Ramos (cell line): ENCODE measurements around the gene VSIR.

Experiments used
- in situ Hi-C: fragments of 300-500 bp; cut with MboI; formaldehyde crosslinking; loops from one replicate; pipeline ENCODE4 v1.14.3; 2022; ENCODE audit warnings: low sequenced_read_pairs; ENCODE audit not compliant: unreplicated experiment

The VSIR gene

GRCh38 chr10:71773221-71773971 lies at the start of gene VSIR:
TSS of gene VSIR (minus strand) at chr10:71773520. CDS start at chr10:71773439, 81 bp downstream.
- in situ Hi-C loops: no loop called here

DNA sequence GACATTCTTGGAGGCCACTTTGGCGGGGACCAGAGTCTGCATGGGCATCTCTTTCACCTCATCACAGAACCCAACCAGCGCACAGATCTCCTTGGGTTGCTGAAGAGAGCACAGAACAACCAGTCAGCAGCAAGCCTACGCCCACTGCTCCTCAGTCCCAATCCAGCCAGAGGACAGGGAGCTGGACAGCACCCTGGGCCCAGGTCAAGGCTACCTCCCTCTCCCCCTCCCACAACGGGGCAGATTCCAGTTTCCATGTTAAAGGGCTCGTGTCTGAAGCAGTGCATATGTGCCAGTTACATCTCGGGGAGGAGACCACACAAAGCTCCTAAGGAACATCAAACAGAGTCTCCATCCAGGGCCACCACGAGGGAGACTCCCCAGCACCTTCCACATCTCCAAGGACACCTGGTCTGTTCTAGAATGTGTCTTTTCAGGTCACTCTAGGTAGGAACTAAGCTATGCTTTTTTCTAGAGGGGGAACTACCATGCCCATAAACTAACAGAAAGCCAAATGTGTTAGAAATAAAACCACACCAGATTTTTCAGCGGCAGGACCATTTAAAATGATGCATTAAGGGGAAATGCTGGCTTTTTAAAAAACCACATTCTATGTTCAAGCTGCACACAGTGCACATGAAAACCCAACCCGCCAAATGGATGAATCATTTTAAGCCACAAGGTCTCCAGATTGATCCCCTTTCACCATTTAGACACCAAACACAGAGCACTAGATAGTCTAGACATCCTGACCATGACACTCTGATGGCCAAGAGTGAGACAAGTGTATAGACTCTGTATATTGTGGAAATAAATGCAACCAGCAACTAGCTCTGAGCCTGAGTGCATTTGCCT lies 48.8 kb upstream of the VSIR start:
- in situ Hi-C loops: no loop called here

DNA sequence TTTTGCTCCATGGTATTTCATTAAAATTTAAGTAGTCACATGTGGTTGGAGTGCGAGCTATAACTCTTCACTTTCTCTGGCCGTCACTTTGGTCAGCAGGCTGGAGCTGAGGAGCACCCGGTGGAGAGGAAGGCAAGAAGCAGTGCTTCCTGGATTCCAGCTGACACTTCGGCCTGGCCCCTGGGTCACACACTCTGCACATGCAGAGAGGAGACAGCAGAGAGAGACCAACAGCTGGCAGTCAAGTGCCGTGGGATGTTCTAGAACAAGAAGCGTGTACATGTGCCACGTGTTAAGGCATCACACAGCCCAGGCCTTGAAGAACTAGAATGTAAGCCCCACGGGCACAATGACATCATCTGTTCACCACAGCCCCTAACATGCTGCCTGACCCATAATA lies 47.6 kb upstream of the VSIR start:
- in situ Hi-C loops: no loop called here

- in situ Hi-C loops: loop anchor here (10.0 kb wide), 2 partner anchors 435 to 505 kb away; partner anchors contain the start of gene SLC29A3
Measured at GRCh38 chr10:71819985-71820384, 46.7 kb upstream of the VSIR start.

DNA sequence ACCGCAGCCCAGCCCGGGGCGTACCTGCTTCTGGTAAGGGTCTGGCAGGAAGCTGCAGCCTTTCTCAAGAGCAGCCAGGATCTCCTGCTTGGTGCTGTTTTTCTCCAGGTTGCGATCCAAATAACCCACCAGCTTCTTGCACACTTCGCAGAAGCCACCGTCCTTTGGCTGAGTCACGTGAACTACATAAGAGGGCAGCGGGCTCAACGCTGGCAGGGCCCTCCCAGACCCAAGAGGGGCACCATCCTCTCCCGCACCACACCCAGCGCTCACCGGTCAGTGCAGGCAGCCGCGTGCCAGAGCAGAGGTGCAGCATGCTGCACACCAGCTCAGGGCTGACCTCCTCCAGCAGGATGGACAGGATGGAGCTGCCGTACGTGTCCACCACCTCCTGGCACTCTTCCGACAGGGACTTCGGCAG lies 46.1 kb upstream of the VSIR start:
- in situ Hi-C loops: loop anchor here (10.0 kb wide), 2 partner anchors 435 to 505 kb away; partner anchors contain the start of gene SLC29A3

DNA sequence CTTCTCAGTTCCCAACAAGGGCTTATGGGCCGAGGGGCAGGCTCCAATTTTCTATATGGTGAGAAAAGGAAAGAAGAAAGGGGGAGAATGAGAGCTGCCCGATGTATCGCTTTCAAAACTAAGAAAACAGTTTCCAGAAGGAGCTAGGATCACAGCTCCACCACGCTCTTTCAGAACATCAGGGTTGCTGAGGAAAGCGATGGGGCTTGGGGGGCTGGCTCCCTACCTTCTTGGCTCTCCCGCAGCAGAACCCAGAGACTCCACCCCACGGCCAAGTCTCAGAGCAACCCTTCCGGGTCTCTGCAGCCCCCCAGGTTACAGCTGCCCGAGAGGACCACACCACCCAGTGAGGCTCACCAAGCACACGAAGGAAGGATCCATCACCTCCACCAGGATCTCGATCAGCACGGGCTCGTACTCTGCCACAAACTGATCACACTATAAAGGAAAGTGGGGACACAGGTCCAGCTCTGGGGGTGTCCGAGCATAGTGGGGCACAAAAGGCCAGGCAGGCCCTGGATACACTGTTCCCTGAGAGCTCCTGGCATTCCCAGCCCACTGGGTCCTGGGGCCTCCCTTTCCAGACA lies 45.4 kb upstream of the VSIR start:
- in situ Hi-C loops: loop anchor here (10.0 kb wide), 2 partner anchors 434 to 504 kb away; partner anchors contain the start of gene SLC29A3

DNA sequence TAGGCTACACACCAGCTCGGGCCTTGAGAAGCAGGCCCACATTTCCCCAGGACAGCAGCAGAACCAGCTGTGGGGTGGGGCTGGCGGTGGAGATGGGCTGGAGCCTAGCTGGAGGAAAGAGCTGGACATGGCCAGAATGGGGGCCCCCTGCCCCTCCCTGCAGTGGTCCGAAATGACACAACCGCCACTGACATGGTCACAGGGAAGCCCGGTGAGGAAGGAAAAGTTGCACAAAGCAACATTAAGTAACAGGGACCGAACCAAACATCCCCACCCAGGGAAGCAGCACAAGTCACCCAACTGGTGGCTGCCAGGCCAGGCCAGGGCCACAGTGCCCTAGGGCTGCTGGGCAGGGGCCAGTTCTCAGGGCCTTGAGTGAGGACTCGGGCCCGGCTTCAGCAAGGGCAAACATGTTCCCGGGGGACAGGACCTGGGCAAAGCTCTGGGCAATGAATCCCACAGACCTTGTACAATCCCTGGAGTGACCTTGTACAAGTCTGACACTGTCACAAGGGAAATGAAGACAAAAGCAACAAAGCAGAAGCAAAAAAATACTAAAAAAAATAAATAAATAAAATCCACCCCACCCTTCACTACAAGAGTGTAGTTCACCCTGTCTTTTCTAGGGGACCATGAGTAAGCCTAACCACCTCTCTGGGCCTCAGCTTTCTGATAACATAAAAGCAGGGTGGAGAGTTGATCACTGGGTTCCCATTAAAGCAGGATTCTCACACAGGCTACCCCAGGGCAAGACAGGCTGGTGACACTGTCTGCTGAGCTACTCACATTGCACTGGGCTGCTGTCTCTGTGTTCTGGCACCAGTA lies 44.7 kb upstream of the VSIR start:
- in situ Hi-C loops: loop anchor here (10.0 kb wide), 2 partner anchors 433 to 503 kb away; partner anchors contain the start of gene SLC29A3

DNA sequence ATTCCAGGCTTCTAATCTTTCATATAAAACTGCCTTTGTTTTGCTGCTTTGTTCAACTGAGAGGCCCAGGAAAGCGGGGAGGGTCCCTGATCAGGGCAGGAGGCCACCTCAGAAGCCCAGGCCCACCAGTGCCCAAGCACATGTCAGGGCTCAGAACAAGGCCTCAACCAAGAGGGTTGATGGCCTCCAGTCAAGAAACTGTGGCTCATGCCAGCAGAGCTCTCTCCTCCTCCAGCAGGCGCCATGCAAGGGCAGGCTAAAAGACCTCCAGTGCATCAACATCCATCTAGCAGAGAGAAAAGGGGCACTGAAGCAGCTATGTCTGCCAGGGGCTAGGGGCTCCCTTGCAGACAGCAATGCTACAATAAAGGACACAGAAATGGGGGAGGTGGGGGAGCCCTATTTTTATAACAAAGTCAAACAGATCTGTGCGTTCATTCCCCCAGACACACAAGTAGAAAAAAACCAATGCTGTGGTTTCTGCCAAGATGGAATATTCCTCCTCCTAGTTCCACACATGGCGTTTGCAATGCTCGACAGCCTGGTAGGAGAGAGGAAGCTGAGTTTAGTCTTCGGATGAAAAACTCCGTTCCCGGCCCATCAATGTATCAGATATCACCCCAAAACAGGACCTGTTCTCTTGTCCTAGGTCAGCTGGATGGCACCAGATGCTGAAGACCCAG lies 43.8 kb upstream of the VSIR start:
- in situ Hi-C loops: loop anchor here (10.0 kb wide), 2 partner anchors 432 to 502 kb away; partner anchors contain the start of gene SLC29A3

DNA sequence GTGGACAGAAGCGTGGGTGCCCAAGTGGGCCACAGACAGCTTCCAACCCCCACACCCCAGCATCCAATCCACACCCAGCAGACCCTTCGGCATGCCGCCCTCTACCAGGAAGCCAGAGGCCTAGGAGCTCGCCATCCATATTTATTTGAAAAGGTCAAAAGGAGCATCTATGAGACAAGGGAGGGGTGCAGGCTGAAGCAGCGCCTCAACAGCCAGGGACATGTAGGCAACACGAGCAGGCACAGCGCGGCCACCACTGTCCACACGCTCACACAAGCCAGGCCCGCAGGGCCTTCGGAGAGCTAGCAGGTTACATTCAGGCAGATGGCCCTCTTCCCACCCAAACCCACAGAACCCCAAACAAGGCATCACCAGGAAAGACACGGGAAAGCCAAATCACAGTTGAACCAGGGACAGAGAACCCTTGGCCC lies 43.1 kb upstream of the VSIR start:
- in situ Hi-C loops: loop anchor here (10.0 kb wide), 2 partner anchors 432 to 502 kb away; partner anchors contain the start of gene SLC29A3

GRCh38 chr10:71815515-71816130 lies 42.3 kb upstream of the VSIR start:
- in situ Hi-C loops: loop anchor here (10.0 kb wide), 2 partner anchors 431 to 501 kb away; partner anchors contain the start of gene SLC29A3

- in situ Hi-C loops: loop anchor here (5.0 to 10.0 kb wide), 3 partner anchors 103 to 500 kb away; partner anchors contain the start of gene SLC29A3
Measured at GRCh38 chr10:71814922-71815411, 41.6 kb upstream of the VSIR start.

DNA sequence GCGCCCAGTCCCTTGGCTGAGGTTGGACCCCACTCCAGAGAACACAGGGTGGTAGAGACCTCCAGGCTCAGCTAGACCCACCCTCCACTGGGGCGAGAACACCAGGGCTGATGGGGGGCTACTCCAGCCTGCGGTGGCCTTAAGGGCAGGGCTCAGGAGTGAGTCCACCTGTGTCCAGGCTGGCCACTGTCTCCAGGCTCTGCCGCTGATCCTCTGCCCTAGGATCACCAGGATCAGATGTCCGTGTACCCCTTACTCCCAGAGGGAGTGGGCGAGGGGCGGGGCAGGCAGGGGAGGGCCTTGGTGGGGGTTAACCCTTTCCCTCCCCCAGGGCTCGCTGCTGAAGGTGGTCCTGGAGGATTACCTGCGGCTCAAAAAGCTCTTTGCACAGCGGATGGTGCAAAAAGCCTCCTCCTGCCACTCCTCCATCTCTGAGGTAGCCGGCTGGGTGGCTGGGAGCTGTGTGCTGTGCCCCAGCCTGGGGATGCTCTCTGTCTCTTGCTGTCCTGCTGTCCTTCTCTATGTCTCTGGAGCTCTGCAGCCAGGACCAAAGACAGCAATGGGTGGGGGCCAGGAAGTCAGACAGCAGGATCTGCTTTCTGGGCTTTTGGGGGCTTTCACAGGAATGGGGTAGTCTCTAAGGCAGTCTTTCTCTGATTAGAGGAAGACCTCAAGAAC lies 39.7 kb upstream of the VSIR start:
- in situ Hi-C loops: loop anchor here (5.0 to 10.0 kb wide), 3 partner anchors 101 to 498 kb away; partner anchors contain the start of gene SLC29A3

DNA sequence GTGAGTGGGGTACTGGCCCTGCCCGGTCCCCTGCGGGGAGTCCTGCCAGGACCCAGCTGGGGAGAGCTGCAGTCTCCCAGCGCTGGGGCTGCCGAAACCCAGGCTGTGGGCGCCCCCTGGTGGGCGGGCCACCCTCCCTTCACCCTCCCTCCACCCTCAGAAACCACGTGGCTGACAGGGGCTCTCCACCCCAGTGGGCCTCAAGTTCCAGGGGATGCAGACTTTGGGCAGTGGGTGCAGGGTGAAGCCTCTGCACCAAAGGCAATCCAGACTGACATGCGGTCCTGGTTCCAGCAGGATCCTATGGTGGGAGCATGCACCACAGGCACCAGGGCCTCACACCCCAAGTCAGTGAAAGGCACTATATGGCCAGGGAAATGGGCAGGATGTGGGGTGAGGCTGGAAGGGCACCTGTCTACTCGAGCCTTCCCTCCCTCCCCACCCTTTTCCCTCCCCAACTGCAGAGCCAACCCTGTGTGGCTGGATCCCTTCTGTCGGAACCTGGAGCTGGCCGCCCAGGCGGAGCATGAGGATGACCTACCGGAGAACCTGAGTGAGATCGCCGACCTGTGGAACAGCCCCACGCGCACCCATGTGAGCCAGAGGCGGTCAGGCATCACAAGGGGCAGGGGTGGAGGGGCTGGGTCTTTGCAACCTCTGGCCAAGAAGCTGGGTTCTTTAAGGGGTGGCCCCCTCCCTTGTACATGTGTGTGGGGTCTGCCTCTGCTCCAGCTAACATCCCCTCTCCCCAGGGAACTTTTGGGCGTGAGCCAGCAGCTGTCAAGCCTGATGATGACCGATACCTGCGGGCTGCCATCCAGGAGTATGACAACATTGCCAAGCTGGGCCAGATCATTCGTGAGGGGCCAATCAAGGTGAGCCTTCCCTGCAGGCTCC lies 38.9 kb upstream of the VSIR start:
- in situ Hi-C loops: loop anchor here (5.0 to 10.0 kb wide), 3 partner anchors 100 to 497 kb away; partner anchors contain the start of gene SLC29A3

DNA sequence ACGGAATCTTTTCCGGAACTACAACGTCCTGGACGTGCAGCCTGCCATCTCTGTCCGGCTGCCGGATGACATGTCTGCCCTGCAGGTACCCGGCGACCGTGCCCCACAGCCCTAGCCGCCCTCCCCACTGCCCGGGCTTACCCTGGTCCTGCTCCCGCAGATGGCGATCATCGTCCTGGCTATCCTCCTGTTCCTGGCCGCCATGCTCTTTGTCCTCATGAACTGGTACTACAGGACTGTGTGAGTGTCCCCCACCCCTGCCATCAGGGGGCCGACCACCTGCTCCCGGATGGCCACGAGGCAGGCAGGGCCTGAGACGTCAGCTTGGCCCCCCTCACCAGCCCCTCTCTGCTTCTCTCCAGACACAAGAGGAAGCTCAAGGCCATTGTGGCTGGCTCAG lies 38.0 kb upstream of the VSIR start:
- in situ Hi-C loops: loop anchor here (5.0 to 10.0 kb wide), 3 partner anchors 99 to 497 kb away; partner anchors contain the start of gene SLC29A3

DNA sequence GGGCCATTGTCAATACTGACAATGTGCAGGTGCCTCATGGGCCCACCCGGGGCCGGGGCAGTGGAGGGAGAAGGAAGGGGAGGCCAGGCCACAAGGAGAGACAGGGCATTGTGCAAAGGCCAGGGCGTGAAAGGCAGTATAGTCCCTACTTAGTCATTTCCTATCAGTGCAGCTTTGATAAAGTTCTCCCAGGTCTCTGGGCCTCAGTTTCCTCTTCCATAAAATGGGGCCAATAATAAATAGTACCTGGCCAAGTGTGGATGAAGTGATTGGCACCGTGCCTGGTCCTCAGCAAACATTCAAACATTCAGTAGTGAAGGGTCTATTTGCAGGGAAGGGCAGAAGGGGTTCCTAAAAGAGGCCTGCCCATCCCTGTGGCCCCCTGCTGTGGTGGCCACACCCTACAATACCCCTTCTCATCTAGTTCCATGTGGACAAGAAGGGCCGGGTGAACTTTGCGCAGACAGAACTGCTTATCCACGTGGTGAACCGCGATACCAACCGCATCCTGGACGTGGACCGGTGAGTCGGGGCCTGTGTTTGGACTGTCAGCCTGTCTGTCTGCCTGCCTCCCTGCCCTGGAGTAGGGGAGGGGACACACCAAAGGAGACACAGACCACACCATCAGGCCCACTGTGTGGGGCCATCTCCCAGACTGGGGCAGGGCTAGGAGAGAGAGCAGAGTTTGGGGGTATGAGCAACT lies 36.9 kb upstream of the VSIR start:
- in situ Hi-C loops: loop anchor here (5.0 to 10.0 kb wide), 3 partner anchors 98 to 495 kb away; partner anchors contain the start of gene SLC29A3

DNA sequence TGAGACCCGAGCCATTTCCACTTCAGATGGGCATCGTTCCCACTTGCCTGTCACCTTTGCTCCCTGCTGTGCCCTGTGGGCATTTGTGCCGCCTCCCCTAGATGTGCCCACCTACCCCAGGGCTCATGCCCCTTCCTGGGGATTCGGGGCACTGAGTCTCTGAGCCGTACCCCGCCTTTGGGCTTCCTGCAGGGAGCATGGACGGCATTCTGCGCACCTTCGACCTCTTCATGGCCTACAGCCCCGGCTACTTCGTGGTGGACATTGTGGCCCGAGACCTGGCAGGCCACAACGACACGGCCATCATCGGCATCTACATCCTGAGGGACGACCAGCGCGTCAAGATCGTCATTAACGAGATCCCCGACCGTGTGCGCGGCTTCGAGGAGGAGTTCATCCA lies 36.3 kb upstream of the VSIR start:
- in situ Hi-C loops: loop anchor here (5.0 to 10.0 kb wide), 3 partner anchors 97 to 495 kb away; partner anchors contain the start of gene SLC29A3
